Tibial nerve (tissue), 4 donors: ENCODE measurements around the gene SDK1. TPM values are rescaled to one million over a fixed set of nuclear protein-coding genes. Genes with fewer than 3 reads are reported as not detected.

Experiments
- DNase-seq, 2 donors: peaks; one replicate each; pipeline ENCODE4 v3.0.0-alpha.2; 2019; ENCODE audit warnings: low spot score in 2 of 2
- H3K27ac ChIP-seq, 4 donors: fragments of 200-600 bp; sonication (generic) in 3 of 4; one replicate each; pipeline ENCODE4 v1.5.1; 2017 to 2019; ENCODE audit warnings: mild to moderate bottlenecking in 1 of 4
- H3K27me3 ChIP-seq, 2 donors: fragments of 200-600 bp; sonication (generic) in 1 of 2; one replicate each; pipeline versions ENCODE4 v1.5.1 to v1.6.0; 2017 to 2019
- H3K36me3 ChIP-seq, 3 donors: fragments of 200-600 bp; sonication (generic); one replicate each; pipeline ENCODE4 v1.5.1; 2018 to 2019
- H3K4me1 ChIP-seq, 4 donors: fragments of 200-600 bp; sonication (generic) in 3 of 4; one replicate each; pipeline ENCODE4 v1.5.1; 2017 to 2019
- H3K4me3 ChIP-seq, 4 donors: fragments of 200-600 bp; sonication (generic) in 3 of 4; one replicate each; pipeline ENCODE4 v1.5.1; 2017 to 2019; ENCODE audit warnings: mild to moderate bottlenecking in 1 of 4, moderate library complexity in 1 of 4
- H3K9me3 ChIP-seq, 4 donors: fragments of 200-600 bp; sonication (generic) in 3 of 4; one replicate each; pipeline ENCODE4 v1.5.1; 2017 to 2019
- EP300 ChIP-seq, 2 donors: sonication (generic); formaldehyde crosslinking; IDR thresholded peaks; one replicate each; pipeline ENCODE4 v1.6.1; 2017; ENCODE audit warnings: antibody characterized with exemption in 2 of 2, mild to moderate bottlenecking in 1 of 2
- POLR2A ChIP-seq, 2 donors: fragments of 450-650 bp; IDR thresholded peaks; one replicate each; pipeline ENCODE4 v1.6.1; 2017; ENCODE audit warnings: antibody characterized with exemption in 2 of 2, mild to moderate bottlenecking in 2 of 2, moderate library complexity in 2 of 2
- WGBS, 2 donors: methylation state at CpG; one replicate each; pipeline ENCODE4 v1.1.5; 2018; 5-methylcytosine and 5-hydroxymethylcytosine counted together
- total RNA-seq, 4 donors: library from RNA; depleted of rRNA; stranded (reverse); fragments of >200 nt; gene quantifications; one replicate each; pipeline ENCODE4 v1.1.0, GENCODE V29; 2016
- TF ChIP-seq, protein P1 (sequence below), 5 experiments: fragments of 200-600 bp in 3 of 5; fragments of 450-650 bp in 2 of 5; sonication (generic) in 3 of 5; IDR thresholded peaks; one replicate each; pipeline ENCODE4 v1.5.1; 2016 to 2019; ENCODE audit warnings: antibody characterized with exemption in 5 of 5, mild to moderate bottlenecking in 3 of 5, moderate library complexity in 2 of 5

SDK1 gene
- total RNA-seq, 4 donors from 2014 or later = 8.2 to 16.2 (median 12.9) TPM

DNA sequence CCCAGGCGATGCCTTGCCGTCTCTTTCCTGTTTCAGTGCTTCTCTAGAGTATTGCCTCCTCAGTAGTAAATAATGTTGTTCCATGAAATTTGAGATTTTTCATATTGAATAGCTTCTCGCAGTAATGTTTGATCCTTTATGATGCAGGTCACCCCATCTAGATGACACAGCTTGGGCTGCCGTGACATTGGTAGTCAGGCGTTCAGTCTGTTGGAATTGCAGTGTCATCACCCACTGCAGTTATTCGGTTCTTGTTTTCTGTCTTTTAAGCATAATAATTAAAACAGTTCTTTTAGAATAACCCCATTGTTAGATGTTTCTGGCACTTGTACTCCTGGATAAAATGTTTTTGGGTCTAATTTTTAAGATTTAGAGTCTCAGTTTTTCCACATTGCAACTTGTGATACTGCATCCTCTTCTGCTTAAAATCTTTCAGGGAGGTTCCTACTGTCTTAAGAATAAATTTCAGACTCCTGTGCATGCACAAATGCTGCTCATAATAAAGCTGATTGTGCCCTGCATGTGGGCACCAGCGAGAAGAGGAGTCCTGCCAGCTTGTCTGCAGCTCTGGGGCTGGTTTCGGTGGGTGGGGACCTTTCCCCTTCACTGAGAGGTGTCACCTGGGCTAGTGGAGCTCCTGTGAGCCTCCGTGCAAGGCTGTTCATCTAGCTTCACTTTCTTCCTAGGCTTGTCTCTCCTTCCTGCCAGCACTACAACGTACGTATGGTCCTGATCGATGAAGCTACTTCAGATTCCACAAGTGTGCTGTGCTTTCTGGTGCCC is 44.8 kb downstream of the SDK1 start:
- H3K36me3 ChIP-seq = no peaks in the 10 kb centered on the region
- no peaks in the 10 kb centered on the region for H3K4me1 ChIP-seq
- H3K27ac ChIP-seq = no peak overlapping the region
- H3K9me3 ChIP-seq = no peaks in the 10 kb centered on the region
- no peaks in the 10 kb centered on the region for H3K27me3 ChIP-seq
- TF ChIP-seq POLR2A (IDR thresholded peaks at IDR 0.05) (no peak), EP300 (IDR thresholded peaks at IDR 0.05) (no peak)
- TF ChIP-seq, protein P1, sequence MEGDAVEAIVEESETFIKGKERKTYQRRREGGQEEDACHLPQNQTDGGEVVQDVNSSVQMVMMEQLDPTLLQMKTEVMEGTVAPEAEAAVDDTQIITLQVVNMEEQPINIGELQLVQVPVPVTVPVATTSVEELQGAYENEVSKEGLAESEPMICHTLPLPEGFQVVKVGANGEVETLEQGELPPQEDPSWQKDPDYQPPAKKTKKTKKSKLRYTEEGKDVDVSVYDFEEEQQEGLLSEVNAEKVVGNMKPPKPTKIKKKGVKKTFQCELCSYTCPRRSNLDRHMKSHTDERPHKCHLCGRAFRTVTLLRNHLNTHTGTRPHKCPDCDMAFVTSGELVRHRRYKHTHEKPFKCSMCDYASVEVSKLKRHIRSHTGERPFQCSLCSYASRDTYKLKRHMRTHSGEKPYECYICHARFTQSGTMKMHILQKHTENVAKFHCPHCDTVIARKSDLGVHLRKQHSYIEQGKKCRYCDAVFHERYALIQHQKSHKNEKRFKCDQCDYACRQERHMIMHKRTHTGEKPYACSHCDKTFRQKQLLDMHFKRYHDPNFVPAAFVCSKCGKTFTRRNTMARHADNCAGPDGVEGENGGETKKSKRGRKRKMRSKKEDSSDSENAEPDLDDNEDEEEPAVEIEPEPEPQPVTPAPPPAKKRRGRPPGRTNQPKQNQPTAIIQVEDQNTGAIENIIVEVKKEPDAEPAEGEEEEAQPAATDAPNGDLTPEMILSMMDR (IDR thresholded peaks at IDR 0.05) = no peak
- DNase-seq = no peak
- H3K4me3 ChIP-seq = no peak overlapping the region
- 64 to 67% methylated on average over 12 of the region's 12 CpGs for WGBS, 2 donors

DNA sequence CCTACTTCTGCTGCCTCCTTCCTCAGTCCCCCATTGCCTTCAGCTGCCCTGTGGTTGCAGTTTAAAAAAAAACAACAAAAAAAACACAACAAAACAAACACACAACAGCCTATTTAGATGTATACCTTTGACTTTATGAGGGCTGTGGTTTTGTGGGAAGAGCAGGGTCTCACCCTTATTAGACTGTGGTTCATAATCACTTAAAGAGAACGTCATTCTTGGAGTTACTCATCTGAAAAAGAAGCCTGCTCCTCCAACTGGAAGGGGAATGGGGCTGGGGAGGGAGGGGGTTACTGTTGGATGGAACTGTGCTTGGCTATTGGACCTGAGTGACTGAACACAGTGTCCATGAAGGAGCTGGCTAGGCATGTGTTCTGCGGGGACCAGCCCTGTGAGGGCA is 48.1 kb downstream of the SDK1 start:
- TF ChIP-seq, protein P1 (IDR thresholded peaks at IDR 0.05) = no peak
- no peak overlapping the region for H3K4me3 ChIP-seq
- WGBS, 2 donors = 22 to 63% methylated on average over 2 of the region's 2 CpGs
- H3K27ac ChIP-seq = no peak overlapping the region
- H3K27me3 ChIP-seq = no peaks in the 10 kb centered on the region
- H3K9me3 ChIP-seq = no peaks in the 10 kb centered on the region
- no peak for DNase-seq
- no peaks in the 10 kb centered on the region for H3K4me1 ChIP-seq
- no peaks in the 10 kb centered on the region for H3K36me3 ChIP-seq

DNA sequence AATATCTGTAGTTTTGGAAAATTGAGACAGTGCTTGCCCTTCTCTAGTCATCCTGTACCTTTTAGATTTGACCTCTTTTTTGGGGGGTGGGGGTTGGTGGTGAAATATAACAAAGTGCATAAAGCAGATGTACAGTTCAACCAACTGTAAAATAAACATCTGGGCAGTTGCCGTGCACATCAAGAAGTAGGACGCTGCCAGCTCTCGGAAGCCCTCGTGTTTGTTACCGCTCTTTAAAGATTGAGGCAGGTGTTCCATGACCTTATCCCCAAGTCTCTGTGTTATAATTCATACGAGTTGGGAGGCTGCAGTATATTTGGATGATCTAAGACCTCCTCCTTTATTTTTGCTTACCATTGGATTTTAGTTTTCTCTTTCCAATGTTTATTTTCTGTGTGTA is 55.1 kb downstream of the SDK1 start:
- H3K9me3 ChIP-seq = no peaks in the 10 kb centered on the region
- no peaks in the 10 kb centered on the region for H3K4me1 ChIP-seq
- TF ChIP-seq EP300 (IDR thresholded peaks at IDR 0.05) = no peak
- TF ChIP-seq POLR2A (IDR thresholded peaks at IDR 0.05) = no peak
- TF ChIP-seq, protein P1 (IDR thresholded peaks at IDR 0.05) = no peak
- 71 to 89% methylated on average over 6 of the region's 6 CpGs for WGBS, 2 donors
- no peak overlapping the region for H3K4me3 ChIP-seq
- H3K27me3 ChIP-seq = no peaks in the 10 kb centered on the region
- DNase-seq = no peak
- no peak overlapping the region for H3K27ac ChIP-seq
- no peaks in the 10 kb centered on the region for H3K36me3 ChIP-seq

DNA sequence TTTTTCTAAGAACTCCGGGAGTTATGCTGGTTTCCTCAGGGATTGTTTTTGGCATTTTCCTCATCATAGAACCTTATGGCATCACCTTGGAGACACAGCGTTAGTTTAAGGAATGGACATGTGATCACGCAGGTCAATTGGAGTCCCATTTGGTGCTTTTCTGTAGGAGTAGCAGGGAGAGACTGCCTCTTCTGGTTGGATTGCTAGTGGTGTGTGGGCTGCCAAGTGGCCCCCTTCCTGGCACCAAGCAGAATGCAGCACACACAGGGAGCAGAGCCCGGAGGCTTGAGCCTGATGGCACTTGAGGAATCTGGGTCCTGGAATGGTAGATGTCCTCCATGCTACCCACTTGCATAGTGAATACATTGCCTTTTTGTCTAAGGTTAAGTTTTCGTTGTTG is 57.9 kb downstream of the SDK1 start:
- H3K27me3 ChIP-seq = no peaks in the 10 kb centered on the region
- H3K4me1 ChIP-seq = no peaks in the 10 kb centered on the region
- no peak overlapping the region for H3K4me3 ChIP-seq
- TF ChIP-seq, protein P1 (IDR thresholded peaks at IDR 0.05) = no peak
- TF ChIP-seq POLR2A (IDR thresholded peaks at IDR 0.05) = no peak
- TF ChIP-seq EP300 (IDR thresholded peaks at IDR 0.05) = no peak
- no peak overlapping the region for H3K27ac ChIP-seq
- no peaks in the 10 kb centered on the region for H3K36me3 ChIP-seq
- no peaks in the 10 kb centered on the region for H3K9me3 ChIP-seq
- 80 to 81% methylated on average over 5 of the region's 5 CpGs for WGBS, 2 donors
- no peak for DNase-seq

DNA sequence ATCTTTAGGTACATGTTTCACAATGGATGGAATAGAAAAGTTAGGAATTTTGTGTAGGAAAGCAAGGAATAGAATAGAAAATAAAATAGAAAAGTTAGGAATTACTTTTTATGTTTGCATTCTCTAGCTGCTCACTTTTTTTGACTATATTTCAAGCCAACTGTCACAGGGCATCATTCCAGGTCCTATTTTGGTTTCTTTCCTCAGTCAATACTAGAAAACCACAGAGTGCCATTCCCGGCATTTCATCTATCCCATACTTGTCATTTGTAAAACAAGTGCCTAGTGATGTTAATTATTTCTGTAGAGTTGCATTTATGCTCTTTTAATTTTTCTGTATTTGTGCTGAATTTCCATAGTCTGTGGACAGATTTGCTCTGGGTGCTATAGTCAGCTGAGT is 66.2 kb downstream of the SDK1 start:
- Histone ChIP-seq H3K27me3 (no peaks in the 10 kb centered on the region), H3K4me1 (peaks cover 0 to 7% (median 0%) of the 10 kb centered on the region in 4 donors), H3K36me3 (no peaks in the 10 kb centered on the region), H3K4me3 (no peak overlapping the region), H3K27ac (no peak overlapping the region), H3K9me3 (peaks cover 0 to 6% (median 0%) of the 10 kb centered on the region in 4 donors)
- DNase-seq = no peak
- WGBS, 2 donors = 67 to 73% methylated on average over 1 of the region's 1 CpG
- no peak for TF ChIP-seq EP300 (IDR thresholded peaks at IDR 0.05)
- TF ChIP-seq, protein P1 (IDR thresholded peaks at IDR 0.05) = no peak
- no peak for TF ChIP-seq POLR2A (IDR thresholded peaks at IDR 0.05)
